H1 (cell line): ENCODE data around the gene FOXA2. TPM values are rescaled to one million over a fixed set of nuclear protein-coding genes. Genes with fewer than 3 reads are reported as not detected.

ENCODE experiments used
- CHD1 ChIP-seq: IDR thresholded peaks from 2 replicates; pipeline ENCODE4 v1.6.1; 2012; ENCODE audit warnings: low read depth, low read length, improper control_type of control experiment
- CHD7 ChIP-seq: fragments of 300-600 bp; sonication (generic); IDR thresholded peaks from 2 replicates; pipeline ENCODE4 v1.7.1; 2012; ENCODE audit warnings: low read length, moderate library complexity, mild to moderate bottlenecking, inconsistent platforms; ENCODE audit not compliant: insufficient replicate concordance
- JUN ChIP-seq: IDR thresholded peaks from 2 replicates; pipeline ENCODE4 v1.6.1; 2011; ENCODE audit warnings: low read depth, mild to moderate bottlenecking, improper control_type of control experiment, low read length
- KDM4A ChIP-seq: IDR thresholded peaks from one replicate; pipeline ENCODE4 v1.7.1; 2012; ENCODE audit warnings: low read depth, mild to moderate bottlenecking, moderate library complexity, low read length, inconsistent platforms; ENCODE audit not compliant: severe bottlenecking
- MAX ChIP-seq: IDR thresholded peaks from 2 replicates; pipeline ENCODE4 v1.6.1; 2012; ENCODE audit warnings: inconsistent platforms
- NANOG ChIP-seq: IDR thresholded peaks from 2 replicates; pipeline ENCODE4 v1.6.1; 2011; ENCODE audit warnings: low read length, low read depth, mild to moderate bottlenecking, inconsistent platforms; ENCODE audit not compliant: insufficient read depth, poor library complexity, severe bottlenecking
- NRF1 ChIP-seq: IDR thresholded peaks from 2 replicates; pipeline ENCODE4 v1.6.1; 2011; ENCODE audit warnings: mild to moderate bottlenecking, low read depth, low read length, improper control_type of control experiment
- RBBP5 ChIP-seq: IDR thresholded peaks from 2 replicates; pipeline ENCODE4 v1.7.1; 2012; ENCODE audit warnings: low read depth, mild to moderate bottlenecking, inconsistent platforms, low read length, moderate library complexity, borderline replicate concordance
- RXRA ChIP-seq: IDR thresholded peaks from 2 replicates; pipeline ENCODE4 v1.6.1; 2011; ENCODE audit warnings: low read depth, mild to moderate bottlenecking, low read length, moderate library complexity; ENCODE audit not compliant: insufficient read depth
- TAF7 ChIP-seq: optimal IDR thresholded peaks from 2 replicates; pipeline ENCODE3; 2011; ENCODE audit warnings: low read depth, mild to moderate bottlenecking, inconsistent platforms, low read length, moderate library complexity, borderline replicate concordance
- polyA plus RNA-seq, 7 experiments: library from polyadenylated mRNA; depleted of rRNA in 3 of 7; stranded (reverse) in 5 of 7; unstranded in 2 of 7; fragments of >200 nt in 5 of 7; fragments of 200-250 nt in 2 of 7; gene quantifications; 1 replicate in 5 of 7; 2 replicates in 1 of 7; 4 replicates in 1 of 7; pipeline versions ENCODE4 v1.2.1 to v1.2.3, GENCODE V29; 2011 to 2013; ENCODE audit warnings: missing spikeins in 2 of 7, mixed read lengths in 2 of 7
- total RNA-seq: library from RNA; stranded (reverse); fragmentation: NEBNext Ultra II Directional; extraction: Animal tissue kit (Norgen Biotek cat#: 25700); gene quantifications from 2 replicates; pipeline ENCODE4 v1.2.1, GENCODE V29; 2021

The FOXA2 gene
- total and polyA plus RNA-seq, 2 of the 8 experiments (the other 6 are each of a cell fraction or from before 2014, with no cell fraction given): not detected

- TF ChIP-seq CHD7 (no peak), TAF7 (no peak), NRF1 (no peak), RXRA (no peak), RBBP5 (no peak), JUN (no peak), NANOG (no peak), KDM4A (no peak), MAX (no peak), CHD1 (no peak)
Measured at GRCh38 chr20:22616551-22616950, 32.2 kb upstream of the FOXA2 start (continued).
